GM18861 (cell line): Measurements from ENCODE around the gene OSBPL3.

ENCODE experiments used
- ATAC-seq: cut with Tn5 transposase; IDR thresholded peaks from one replicate; pipeline ENCODE4 v1.9.1; 2021; ENCODE audit not compliant: unreplicated experiment

OSBPL3 gene

GRCh38 chr7:24868741-24869140, 111.2 kb downstream of the OSBPL3 start:
- ATAC-seq = no peak

- no peak for ATAC-seq
Observed at GRCh38 chr7:24866004-24866615, 113.9 kb downstream of the OSBPL3 start.

GRCh38 chr7:24864214-24864817, 115.7 kb downstream of the OSBPL3 start:
- ATAC-seq = no peak

GRCh38 chr7:24863626-24864025, 116.4 kb downstream of the OSBPL3 start:
- ATAC-seq = no peak

- ATAC-seq = no peak
Observed at GRCh38 chr7:24862461-24862860, 117.5 kb downstream of the OSBPL3 start.

GRCh38 chr7:24861336-24861735, 118.6 kb downstream of the OSBPL3 start:
- ATAC-seq = no peak

- ATAC-seq = no peak
Observed at GRCh38 chr7:24860611-24861010, 119.4 kb downstream of the OSBPL3 start.

GRCh38 chr7:24858108-24858977, 121.6 kb downstream of the OSBPL3 start:
- ATAC-seq = no peak

GRCh38 chr7:24857623-24858022, 122.4 kb downstream of the OSBPL3 start:
- no peak for ATAC-seq

GRCh38 chr7:24854866-24855265, 125.1 kb downstream of the OSBPL3 start:
- no peak for ATAC-seq

GRCh38 chr7:24851786-24852185, 128.2 kb downstream of the OSBPL3 start:
- ATAC-seq = no peak

- ATAC-seq = no peak
Observed at GRCh38 chr7:24848878-24849277, 131.1 kb downstream of the OSBPL3 start.

- no peak for ATAC-seq
Observed at GRCh38 chr7:24847754-24848153, 132.2 kb downstream of the OSBPL3 start.

- ATAC-seq = peak; percentile 41
Observed at GRCh38 chr7:24843821-24844434, 136.1 kb downstream of the OSBPL3 start.

GRCh38 chr7:24842449-24843241, 137.3 kb downstream of the OSBPL3 start:
- peak; percentile 41 for ATAC-seq

- no peak for ATAC-seq
Observed at GRCh38 chr7:24842029-24842428, 137.9 kb downstream of the OSBPL3 start.

- no peak for ATAC-seq
Observed at GRCh38 chr7:24840563-24840962, 139.4 kb downstream of the OSBPL3 start.

GRCh38 chr7:24836084-24836483, 143.9 kb downstream of the OSBPL3 start:
- peak; percentile 82 for ATAC-seq

- no peak for ATAC-seq
Observed at GRCh38 chr7:24835643-24836042, 144.3 kb downstream of the OSBPL3 start.

- no peak for ATAC-seq
Observed at GRCh38 chr7:24834128-24834798, 145.7 kb downstream of the OSBPL3 start.
